VCaP (cell line): ENCODE measurements around the gene RBMS3.

Source experiments
- H3K27ac ChIP-seq: fragments of 450-650 bp; 2 replicates; pipeline ENCODE4 v1.5.1; 2017
- TF ChIP-seq, protein P1 (sequence below): fragments of 450-650 bp; conservative IDR thresholded peaks from 2 replicates; pipeline ENCODE4 v1.5.1; 2017; ENCODE audit warnings: mild to moderate bottlenecking, moderate library complexity

RBMS3 gene

DNA sequence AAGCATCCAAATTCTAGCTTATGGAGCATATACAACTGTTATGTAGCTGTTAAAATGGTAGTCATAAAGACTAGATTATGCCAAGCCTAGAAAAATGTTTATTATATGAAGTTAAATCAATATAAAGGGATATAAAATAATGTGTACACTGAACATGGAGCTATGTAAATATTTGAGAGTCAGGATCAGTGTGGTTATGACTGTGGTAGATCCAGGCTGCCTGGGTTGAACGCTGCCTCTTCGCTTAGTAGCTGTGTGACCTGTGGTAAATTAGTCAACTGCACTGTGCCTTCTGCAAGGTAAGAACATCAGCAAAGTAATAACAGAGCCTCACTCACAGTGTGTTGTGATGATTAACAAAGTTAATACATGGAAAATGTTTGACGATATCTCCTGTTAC, 212.2 kb downstream of the RBMS3 start:
- TF ChIP-seq, protein P1, sequence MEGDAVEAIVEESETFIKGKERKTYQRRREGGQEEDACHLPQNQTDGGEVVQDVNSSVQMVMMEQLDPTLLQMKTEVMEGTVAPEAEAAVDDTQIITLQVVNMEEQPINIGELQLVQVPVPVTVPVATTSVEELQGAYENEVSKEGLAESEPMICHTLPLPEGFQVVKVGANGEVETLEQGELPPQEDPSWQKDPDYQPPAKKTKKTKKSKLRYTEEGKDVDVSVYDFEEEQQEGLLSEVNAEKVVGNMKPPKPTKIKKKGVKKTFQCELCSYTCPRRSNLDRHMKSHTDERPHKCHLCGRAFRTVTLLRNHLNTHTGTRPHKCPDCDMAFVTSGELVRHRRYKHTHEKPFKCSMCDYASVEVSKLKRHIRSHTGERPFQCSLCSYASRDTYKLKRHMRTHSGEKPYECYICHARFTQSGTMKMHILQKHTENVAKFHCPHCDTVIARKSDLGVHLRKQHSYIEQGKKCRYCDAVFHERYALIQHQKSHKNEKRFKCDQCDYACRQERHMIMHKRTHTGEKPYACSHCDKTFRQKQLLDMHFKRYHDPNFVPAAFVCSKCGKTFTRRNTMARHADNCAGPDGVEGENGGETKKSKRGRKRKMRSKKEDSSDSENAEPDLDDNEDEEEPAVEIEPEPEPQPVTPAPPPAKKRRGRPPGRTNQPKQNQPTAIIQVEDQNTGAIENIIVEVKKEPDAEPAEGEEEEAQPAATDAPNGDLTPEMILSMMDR, result no peak

DNA sequence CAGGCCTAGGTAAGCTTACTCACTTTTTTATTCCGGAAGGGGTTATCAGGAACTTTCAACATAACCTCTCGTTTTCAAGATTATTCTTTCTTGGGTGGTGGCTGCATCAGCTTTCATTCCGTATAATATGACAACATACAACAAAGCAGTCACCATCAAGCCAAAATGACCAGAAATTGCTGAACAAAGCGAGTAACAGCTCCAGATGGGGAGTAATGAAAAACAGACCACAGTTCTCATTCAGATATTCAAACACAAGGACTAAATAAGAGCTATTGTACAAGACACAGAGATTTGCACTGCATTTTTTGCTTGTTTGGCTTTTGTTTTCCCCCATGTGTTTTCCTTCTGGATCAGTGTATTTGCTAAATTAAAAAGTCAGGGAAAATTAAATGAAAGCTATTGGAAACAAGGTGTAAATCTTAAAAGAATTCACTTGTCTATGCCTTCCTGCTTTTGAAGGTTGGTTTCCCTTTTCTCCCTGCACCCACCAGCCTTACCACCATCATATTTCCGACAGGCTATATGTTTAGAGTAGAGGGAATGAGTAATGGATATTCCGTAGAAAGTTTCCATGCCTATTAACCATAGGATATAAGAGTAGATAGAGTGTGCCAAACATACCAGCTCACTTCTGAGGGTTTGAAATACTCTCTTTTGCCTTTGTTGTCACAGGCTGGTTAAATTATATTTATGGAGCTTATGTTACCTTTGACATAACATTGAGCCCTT, 213.6 kb downstream of the RBMS3 start:
- TF ChIP-seq, protein P1, result no peak
- no peak overlapping the region for H3K27ac ChIP-seq

More for the DNA sequence above, 212.2 kb downstream of the RBMS3 start:
- H3K27ac ChIP-seq, result peak overlapping the region; percentile 4; the same call in 1 of the 2 replicates

GRCh38 chr3:29497282-29497681, 216.4 kb downstream of the RBMS3 start:
- TF ChIP-seq, protein P1, result no peak
- H3K27ac ChIP-seq, result no peak overlapping the region

- no peak overlapping the region for H3K27ac ChIP-seq
- TF ChIP-seq, protein P1, result no peak
These were observed 221.9 kb downstream of the RBMS3 start for GRCh38 chr3:29502771-29503170.

DNA sequence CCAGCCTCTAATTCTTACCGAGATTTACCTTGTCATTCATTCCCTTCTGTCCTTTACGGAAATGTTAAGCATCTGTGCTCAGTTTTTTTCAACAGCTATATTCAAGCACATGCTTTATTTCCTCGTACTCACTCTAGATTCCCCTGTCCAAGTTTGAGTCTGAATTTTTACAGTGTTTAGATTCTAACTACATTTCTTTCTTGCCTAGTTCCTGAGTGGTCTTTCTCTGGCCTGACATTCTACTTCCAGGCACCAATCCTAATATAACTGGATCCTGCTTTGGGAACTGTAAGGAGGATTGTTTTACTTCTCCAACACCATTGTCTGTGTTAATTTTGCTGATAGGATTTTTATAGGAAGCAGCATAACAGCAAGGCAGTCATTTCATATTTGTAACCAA, 222.4 kb downstream of the RBMS3 start:
- H3K27ac ChIP-seq, result no peak overlapping the region

DNA sequence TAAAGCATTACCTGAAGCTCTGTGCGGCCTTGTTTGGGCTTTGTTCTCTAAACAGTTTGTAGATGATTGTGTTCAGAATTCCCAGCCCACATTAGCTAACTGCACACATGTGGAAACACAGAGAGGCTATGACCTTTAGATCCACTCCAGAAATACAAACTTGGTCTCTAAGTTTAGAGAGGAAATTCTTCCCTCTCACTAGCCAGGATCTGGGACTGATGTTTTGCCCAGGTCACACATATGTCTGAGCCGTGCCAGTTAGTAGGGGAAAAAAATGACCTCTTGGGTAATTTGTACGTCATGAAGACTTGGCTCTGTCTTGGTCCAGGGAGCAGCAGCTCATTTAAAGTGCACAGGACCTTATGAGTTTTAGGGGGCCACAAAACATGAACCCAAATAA, 223.1 kb downstream of the RBMS3 start:
- TF ChIP-seq, protein P1, result no peak

More for the DNA sequence above, 222.4 kb downstream of the RBMS3 start:
- TF ChIP-seq, protein P1, result no peak

DNA sequence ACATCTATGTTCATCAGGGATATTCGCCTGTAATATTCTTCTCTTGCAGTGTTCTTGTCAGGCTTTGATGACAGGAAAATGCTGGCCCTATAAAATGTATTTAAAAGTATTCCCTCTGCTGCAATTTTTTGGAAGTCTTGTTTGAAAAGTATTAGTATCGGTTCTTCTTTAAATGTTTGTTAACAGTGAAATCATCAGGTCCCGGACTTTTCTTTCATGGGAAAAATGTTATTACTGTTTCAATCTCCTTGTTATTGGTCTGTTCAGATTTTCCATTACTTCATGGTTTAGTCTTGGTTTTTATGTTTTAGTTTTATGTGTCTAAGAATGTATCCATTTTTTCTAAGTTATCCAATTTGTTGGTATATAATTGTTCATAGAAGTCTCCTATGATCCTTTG, 225.6 kb downstream of the RBMS3 start:
- TF ChIP-seq, protein P1, result no peak

More for the DNA sequence above, 223.1 kb downstream of the RBMS3 start:
- no peak overlapping the region for H3K27ac ChIP-seq

More for the DNA sequence above, 225.6 kb downstream of the RBMS3 start:
- no peak overlapping the region for H3K27ac ChIP-seq
